HS-5 (cell line): ENCODE measurements around the gene ME2.
"Not testable (repeated sequence)": the region's sequence is repeated elsewhere in the genome, so short reads cannot be mapped to it uniquely, and the experiment has no call there.

Source experiments
- DNase-seq: peaks from one replicate; pipeline ENCODE4 v3.0.0-alpha.2; 2012; ENCODE audit warnings: low read depth

ME2 gene

DNA sequence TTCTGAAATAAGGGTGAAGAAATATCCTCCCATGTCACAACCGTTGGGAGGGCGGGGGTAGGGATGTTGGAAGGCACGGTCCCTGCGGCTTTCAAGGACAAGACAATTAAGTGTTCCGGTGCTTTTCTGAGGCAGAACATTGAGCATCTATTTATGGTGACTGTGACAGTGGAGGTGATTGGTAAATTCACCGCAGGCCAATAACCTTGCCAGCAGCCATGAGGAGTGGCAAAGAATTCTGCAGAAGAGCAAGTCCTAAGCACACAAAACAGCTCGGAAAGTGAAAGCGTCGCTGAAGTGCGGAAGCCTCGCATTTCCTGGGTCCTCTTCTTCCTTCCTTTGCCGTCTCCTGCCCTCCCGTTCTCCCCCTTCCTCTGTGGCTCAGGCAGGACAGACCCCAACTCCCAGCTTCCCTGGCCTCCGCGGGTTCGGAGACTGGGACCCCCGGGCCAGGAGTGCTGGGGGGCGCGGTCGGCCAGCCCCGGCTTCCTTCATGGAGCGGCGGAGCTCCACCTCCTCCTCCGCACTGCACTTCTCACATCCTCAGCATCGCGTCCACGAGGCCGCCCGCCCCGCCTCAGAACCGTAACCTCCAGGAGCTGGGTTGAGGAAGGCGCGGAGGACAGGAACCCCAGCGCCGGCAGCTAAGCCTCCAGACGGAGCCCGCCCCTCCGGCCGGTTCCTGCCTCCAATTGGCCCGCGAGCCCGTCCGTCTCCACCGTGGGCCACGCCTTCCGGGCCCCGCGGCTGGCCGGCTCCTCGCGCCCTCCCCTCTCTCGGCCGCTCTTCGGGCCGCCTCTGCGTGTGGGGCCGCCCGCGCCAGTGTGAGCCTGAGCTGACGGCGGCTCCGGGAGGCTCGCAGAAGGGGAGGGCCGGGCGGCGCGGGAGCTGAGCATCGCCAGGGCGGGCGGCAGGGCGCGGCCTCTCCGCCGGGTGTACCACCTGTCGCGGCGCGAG is at the start of gene ME2:
TSS of gene ME2 (plus strand) at position 774 of the 957 bp plus-strand sequence. CDS start 16,703 bp downstream, outside the sequence.
- peak; percentile 50 for DNase-seq

DNA sequence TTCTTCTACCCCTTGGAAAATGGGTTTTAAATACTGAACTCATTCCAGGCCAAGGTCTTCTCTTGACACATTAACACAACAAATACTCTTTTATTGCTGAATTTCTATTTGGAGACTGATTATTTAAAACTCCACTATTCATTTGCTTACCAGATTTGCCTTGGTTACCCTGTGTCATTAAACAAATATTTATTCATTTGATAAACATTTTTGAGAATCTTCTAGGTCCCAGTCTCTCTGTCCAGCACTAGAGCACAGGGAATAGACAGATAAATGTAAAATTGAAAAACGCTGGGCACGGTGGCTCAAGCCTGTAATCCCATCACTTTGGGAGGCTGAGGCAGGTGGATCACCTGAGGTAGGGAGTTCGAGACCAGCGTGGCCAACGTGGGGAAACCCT is 49.3 kb upstream of the ME2 start:
- no peak for DNase-seq

DNA sequence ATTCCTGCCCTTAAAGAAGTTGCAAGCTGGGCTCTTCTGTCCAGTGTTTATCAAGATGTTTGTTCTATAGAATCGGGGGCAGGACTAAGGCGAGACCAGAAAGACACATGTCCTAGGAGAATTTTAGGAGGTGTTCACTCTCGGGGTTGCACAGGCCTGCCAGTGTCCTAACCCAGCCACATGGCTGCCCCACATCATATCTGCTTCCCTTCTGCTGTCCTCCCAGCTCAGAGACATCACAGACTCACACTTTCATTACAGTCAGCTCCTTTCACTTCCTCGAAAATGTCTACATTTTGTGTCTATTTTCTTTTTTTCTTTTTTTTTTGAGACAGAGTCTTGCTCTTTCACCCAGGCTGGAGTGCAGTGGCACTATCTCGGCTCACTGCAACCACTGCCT is 48.4 kb upstream of the ME2 start:
- no peak for DNase-seq

DNA sequence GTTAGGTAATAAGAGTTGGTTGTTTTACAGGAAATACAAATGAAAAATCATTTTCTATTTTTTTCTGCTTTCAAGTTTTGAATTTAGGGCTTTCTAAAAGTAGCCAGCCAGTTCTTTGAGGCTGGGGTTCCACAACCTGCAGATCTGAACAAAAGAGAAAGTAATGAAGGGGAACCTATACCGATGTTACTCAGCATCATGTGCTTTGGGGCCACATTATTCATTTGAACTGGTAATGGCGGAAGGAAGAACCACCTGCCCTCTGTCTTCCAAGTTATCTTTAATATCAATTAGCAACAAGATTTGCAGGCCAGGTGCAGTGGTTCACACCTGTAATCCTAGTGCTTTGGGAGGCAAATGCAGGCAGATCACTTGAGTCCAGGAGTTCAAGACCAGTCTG is 46.2 kb upstream of the ME2 start:
- DNase-seq = no peak

DNA sequence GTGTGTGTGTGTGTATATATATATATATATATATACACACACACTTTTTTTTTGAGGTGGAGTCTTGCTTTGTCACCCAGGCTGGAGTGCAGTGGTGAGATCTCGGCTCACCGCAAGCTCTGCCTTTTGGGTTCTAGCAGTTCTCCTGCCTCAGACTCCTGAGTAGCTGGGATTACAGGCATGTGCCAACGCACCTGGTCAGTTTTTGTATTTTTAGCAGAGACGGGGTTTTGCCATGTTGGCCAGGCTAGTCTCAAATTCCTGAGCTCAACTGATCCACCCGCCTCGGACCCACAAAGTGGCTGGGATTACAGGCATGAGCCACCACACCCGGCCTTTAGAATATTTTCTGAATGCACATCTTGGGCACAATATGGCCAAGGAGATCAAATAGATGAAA is 45.4 kb upstream of the ME2 start:
- DNase-seq = not testable (repeated sequence)

DNA sequence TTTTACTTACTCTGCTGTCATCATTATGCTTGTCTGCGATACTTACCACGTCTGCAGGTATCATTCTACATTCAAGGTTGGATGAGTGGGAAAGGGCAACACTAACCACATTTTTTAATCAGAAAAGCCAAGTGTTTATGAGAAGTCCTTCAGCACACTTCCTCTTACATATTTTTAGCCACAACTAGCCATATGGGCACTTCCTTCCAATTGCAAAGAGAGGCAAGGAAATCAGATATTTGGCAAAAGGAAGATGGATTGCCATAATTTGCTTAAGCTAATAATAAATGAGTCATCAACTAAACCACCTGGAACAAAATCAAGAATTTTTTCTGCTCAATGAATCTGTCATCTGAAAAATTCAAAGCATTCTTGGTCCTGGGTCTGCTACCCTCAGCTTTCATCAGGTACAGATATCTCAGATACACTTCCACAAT is 42.4 kb upstream of the ME2 start:
- DNase-seq = peak; percentile 53

DNA sequence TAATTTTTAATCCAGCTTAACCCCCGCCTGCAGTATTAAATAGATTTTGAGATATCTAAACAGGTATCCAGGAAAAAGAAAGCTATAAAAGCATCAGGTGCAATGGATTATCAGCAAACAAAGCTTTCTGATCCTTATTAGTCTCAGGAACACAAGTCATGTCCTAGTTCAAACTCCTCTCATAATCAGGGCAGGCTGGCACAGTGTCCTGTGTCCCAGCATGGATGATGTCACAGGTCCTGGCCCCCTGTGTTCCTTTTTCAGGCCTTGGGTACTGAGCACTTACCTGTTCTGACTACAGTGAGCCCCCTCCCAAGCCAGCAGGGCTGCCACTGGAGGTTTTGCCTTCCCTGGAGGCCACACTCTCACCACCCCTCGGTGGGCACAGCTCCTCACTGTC is 39.6 kb upstream of the ME2 start:
- DNase-seq = no peak

DNA sequence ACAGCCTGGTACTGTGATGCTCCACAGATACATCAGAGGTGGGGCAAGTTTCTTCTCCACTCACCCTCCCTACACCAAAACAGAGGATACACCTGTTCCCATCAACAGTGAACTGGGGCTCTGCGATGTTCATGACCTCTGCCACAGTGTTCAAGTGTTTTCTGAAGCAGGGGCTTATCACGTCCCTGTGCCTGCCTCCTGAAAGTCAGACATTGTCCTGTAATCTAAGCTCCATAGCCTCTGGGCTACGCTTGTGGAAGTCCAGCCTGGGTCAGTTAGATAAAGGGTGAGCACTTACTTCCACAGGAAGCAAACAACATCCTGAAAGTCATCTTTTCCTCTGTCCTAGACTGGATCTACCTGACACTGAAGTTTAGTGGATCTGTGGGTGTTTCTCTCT is 38.9 kb upstream of the ME2 start:
- DNase-seq = no peak

DNA sequence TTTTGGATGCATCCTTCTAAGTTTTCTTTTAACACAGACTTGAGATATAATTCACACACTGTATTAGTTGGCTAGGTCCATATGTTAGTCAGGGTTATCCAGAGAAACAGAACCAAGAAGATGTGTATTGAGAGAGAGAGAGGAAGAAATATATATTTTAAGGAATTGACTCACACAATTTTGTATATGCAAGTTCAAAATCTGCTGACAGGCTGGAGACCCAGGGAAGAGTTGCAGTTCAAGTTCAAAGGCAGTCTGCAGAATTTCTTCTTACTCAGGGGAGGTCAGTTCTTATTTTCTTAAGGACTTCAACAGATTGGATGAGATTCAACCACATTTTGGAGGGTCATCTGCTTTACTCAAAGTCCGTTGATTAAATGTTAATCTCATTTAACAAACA is 36.1 kb upstream of the ME2 start:
- no peak for DNase-seq

DNA sequence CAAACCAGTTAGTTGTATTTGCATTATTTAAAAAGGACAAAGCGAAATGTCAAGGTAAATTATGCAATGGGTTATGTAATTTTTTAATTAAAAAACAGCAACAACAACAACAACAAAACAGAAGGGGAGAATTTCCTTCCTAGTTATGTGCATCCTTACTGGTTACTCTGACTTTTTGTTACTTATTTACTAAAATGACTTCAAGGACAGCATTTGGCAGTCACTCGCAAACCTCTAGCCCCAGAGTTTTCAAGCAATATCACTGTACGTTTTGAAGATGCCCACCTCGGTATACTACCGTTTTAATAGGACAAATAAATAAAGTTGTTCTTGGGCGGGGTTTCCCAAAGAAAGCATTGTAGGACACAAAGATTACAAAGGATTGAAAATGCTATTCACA is 34.4 kb upstream of the ME2 start:
- no peak for DNase-seq

DNA sequence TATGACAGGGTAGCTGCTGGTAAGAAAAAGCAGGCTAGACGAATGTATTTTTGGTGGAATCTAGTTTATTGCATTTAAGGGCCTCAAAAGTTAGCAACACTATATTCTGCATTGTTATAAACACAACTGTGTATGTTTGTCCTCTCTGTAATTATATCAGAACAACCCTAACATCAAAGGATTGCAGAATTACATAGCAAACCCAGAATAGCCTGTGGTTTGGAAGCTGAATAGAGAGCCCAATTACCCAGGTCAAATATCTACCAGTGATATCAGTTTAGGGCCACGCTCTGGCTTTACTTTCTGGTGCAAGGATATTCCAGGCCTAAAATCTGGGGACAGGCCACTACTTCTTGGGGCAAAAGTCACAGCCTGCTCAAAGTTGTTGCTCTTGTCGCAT is 34.0 kb upstream of the ME2 start:
- no peak for DNase-seq

DNA sequence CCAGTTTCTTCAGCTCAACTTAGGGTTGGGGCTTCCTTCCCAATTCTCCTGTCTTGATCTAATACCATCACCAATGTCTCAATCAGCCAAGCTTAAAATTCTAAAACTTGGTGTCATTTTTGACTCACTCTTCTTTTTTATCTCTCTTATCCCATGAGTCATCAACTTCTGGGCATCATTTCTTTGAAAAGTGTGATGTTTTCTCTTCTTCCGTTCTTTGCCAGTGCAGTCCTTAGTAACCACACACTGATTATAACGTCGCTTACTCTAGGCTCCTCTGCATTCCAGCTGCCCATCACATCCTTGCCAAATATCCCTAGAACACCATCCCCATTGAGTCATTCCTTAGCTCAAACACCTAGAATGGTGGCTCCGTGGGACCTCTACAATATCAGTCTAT is 31.7 kb upstream of the ME2 start:
- peak; percentile 49 for DNase-seq

DNA sequence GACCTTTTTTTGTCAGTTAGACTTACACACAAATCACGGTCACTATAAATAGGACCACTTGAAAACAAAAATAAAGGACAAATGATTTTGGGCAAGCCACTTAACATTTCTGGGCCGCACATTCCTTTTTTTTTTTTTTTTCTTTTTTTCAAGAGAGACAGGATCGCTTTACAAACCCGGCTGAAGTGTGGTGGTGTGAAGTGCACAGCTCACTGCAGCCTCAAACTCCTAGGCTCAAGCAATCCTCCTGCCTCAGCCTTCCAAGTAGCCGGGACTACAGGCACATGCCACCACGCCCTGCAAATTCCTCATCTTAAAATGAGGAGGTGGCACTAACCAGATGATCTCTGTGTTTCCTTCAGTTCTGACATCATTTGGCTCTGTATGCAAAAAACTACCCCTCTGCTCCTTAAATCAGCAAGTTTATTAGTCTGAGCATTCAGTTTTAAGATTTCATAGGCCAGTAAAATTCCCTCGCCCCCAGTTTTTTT is 30.8 kb upstream of the ME2 start:
- DNase-seq = no peak

DNA sequence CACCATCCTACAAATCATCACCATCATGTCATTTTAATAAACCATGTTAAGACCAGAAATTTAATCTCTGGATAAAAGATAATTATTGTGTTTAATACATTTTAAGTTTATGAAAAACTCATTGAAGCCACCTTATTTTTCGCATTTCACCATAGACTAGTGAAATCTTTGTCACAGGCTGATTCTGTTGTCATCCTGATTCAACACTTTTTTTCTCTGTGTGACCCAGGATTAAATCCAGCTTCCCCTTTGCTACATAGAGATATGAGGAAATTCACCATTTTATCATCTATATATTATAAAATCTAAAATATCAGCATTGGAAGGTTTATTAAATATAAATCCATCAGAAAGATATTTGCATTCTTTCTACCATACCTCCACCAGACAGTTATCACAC is 29.9 kb upstream of the ME2 start:
- no peak for DNase-seq

DNA sequence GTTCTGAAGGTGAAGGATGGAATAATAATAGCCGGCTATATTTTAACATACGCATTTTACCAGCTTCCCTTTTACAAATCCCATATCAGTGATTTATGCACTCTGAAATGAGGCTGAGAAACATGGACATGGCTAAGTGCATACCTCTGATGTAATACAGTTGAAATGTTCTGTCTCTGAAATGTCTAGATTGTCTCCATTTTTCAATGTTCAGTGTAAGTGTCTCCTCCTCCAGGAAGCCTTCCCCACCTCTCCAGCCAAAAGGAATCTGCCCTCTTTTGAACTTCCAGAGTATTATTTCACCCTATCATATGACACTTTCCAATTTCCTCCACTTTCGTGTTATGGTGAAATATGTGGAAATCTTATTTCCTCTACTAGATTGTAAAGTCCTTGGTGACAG is 29.5 kb upstream of the ME2 start:
- no peak for DNase-seq

DNA sequence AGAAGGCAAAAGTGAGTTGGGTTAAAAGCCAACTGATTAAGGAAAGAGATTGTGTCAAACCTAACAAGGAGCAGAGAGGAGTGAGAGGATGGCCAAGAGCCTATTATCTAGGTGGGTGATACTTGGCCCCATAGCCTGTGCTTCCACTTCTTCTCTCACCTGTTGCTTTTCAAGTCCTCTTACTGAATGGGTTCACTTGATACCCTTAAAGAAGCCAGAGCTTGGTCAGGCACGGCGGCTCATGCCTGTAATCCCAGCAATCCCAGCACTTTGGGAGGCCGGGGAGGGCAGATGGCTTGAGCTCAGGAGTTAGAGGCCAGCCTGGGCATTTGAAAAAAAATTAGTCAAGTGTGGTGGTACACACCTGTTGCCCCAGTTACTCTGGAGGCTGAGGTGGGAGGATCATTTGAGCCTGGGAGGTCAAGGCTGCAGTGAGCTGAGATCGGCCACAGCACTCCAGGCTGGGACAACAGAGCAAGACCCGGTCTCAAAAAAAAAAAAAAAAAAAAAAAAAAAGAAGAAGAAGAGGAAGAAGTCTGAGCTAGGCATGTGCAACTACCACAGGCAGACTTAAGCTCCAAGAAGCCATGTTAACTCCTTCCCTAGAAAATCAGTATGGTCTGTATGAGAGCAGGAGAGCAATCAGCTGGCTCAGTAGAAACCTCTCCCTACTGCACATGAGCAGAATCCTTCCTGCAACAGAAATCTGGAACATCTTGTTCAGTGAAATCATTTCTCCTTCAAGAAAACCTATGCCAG is 28.4 kb upstream of the ME2 start:
- no peak for DNase-seq

DNA sequence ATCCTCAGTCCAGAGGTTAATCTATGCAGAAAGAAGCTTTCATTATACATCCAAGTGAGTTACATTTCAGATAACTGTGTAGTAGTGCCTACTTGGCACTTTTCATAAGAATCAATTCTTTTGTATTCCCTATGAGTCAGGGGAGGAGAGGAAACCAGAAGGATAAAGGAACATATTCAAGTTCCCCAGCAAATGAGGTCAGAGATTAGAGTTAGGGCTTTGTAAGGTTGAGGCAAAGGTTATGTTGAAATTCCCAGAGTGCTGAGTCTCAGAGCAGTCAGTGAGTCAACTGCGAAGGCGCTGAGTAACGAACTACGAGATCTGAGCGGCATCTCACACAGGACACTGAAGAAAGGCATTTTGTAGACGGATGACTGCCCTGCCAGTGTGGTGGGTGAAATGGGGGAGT is 25.1 kb upstream of the ME2 start:
- DNase-seq = peak; percentile 61

DNA sequence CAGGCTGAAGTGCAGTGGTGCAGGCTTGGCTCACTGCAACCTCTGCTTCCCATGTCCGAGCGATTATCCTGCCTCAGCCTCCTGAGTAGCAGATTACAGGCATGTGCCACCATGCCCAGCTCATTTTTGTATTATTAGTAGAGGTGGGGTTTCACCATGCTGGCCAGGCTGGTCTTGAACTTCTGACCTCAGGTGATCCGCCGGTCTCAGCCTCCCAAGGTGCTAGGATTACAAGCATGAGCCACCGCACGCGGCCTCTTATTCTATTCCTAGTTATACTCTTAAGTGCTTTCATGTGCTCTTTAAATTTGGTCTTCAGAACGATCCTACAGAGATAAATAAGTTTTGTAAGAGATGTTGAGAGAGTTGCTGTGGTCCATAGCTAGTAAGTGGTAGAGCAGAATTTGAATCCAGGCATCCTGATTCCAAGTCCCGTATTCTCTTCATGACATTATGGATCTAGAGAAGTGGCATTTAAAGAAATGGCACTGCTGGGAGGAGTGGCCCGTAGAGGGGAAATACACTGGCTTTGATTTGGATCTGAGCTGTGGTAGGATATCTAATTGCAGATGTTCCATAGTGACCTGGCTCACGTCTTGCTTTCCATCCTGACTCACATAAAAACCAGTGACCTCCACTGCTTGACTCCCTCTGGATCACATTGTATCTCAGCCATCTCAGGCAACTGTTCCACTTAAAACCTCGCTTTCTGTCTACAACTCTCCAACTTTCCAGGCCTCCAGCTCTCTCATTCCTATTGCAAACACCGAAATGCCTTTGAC is 22.8 kb upstream of the ME2 start:
- no peak for DNase-seq

DNA sequence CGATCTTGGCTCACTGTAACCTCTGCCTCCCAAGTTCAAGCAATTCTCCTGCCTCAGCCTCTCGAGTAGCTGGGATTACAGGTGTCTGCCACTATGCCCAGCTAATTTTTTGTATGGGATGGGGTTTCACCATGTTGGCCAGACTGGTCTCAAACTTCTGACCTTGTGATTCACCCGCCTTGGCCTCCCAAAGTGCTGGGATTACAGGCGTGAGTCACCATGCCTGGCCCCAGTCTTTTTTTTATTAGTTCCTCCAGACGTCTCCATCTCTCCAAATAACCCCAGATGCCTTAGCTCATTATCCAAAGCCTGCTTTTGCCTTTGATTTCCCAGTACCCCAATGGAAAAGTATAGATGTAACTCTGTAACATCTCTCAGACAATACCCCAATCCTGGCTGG is 21.8 kb upstream of the ME2 start:
- not testable (repeated sequence) for DNase-seq

DNA sequence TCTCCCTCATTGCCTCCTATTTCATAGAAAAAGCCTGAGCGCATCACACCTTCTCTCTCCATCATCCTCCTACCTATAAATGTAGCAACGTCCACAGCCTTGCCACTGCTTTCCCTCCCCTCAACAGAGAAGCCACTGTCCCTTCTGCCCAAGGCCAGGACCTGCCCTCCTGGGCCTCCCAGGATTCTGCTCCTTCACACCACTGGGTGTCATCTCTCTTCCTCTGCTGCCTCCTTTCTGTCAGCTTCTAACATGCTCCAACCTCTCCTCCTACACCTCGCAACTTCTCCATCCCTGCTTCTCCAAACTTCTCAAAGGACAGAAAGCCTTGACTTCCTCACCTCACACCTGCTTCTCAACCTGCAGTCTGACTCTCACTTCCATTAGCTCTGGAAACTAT is 21.2 kb upstream of the ME2 start:
- DNase-seq = no peak

DNA sequence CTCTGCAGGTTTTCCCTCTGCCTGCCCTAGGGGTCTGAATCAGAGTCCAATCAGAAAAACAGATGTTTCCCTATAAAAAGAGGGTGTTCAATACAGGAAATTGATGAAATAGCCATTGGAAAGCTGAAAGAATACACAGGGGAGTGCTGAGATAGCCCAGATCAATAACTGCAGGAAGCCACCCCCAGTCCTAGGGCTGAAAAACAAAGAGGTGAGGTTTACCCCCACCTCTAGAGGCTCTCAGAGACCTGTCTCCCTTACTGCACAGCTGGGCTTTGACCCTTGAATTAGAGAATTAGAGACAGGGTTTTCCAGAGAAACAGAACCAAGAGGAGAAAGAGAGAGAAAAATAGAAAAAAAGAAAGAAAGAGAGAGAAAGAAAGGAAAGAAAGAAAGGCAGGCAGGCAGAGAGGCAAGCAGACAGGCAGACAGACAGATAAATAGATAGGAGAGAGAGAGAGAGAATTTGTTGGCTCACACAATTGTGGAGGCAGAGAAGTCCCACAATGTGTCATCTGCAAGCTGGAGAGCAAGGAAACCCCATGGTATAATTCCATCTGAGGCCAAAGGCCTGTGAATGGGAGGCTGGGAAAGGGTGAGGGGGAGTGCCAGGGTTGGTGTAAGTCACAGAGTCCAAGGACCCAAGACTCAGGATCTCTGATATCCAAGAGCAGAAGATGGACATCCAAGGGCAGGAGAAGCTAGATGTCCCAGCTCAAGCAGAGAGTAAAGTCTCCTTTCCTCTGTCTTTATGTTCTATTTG is 18.9 kb upstream of the ME2 start:
- DNase-seq = no peak

DNA sequence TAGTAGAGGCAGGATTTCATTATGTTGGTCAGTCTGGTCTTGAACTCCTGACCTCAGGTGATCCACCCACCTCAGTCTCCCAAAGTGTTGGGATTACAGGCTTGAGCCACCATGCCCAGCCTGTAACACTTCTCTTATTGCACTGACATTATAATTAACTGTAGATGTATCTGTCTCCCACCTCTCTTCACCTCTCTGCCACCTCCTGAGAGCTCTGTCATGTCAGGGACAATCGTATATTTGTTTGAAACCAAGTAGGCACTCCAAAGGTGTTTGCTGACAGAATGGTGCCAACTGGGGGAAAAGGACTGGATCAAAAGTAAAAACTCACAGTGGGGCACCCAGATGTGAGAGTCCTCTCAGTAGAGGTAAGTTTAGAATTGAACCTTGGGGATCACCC is 17.3 kb upstream of the ME2 start:
- DNase-seq = no peak
